WTC11 (cell line): ENCODE results near the gene WDR76. TPM values are rescaled to one million over a fixed set of nuclear protein-coding genes. Genes with fewer than 3 reads are reported as not detected.

ENCODE experiments used
- ATAC-seq: fragments of 200-7000 bp; cut with Tn5 transposase; 2 replicates; pipeline ENCODE4 v1.10.0; 2021; ENCODE audit warnings: mild to moderate bottlenecking, moderate library complexity
- CTCF ChIA-PET: fragments of 300-600 bp; sonication (Branson Sonifier 250); formaldehyde crosslinking; loops from one replicate; lab custom pipeline; 2021; ENCODE audit warnings: antibody characterized with exemption; lab: Charles Lee
- POLR2A ChIA-PET: fragments of 350-600 bp; sonication (Branson Sonifier 250); formaldehyde crosslinking; loops from one replicate; lab custom pipeline; 2021; ENCODE audit warnings: antibody characterized with exemption; lab: Charles Lee
- DNase-seq: peaks from one replicate; pipeline ENCODE4 v3.0.0; 2021; ENCODE audit warnings: low spot score
- H3K27ac Mint-ChIP-seq: 2 replicates; pipeline ENCODE4 v1.8.0; 2021; ENCODE audit warnings: mixed read lengths
- H3K27me3 Mint-ChIP-seq: 2 replicates; pipeline ENCODE4 v1.8.0; 2021; ENCODE audit warnings: low read depth, mild to moderate bottlenecking, moderate library complexity, mixed read lengths
- H3K36me3 Mint-ChIP-seq: 2 replicates; pipeline ENCODE4 v1.8.0; 2021; ENCODE audit warnings: mixed read lengths
- H3K4me1 Mint-ChIP-seq: 2 replicates; pipeline ENCODE4 v1.8.0; 2022; ENCODE audit warnings: mixed read lengths
- H3K4me3 Mint-ChIP-seq: 2 replicates; pipeline ENCODE4 v1.8.0; 2021; ENCODE audit warnings: mild to moderate bottlenecking, moderate library complexity, mixed read lengths
- H3K9me3 Mint-ChIP-seq: 2 replicates; pipeline ENCODE4 v1.8.0; 2021; ENCODE audit warnings: mixed read lengths
- CREM ChIP-seq: sonication (generic); formaldehyde crosslinking; IDR thresholded peaks from 2 replicates; pipeline ENCODE4 v1.8.1; 2022; ENCODE audit warnings: mild to moderate bottlenecking, missing genetic modification reagents, moderate library complexity
- EMX1 ChIP-seq: fragments of 250-450 bp; sonication (Bioruptor Pico); IDR thresholded peaks from 2 replicates; pipeline ENCODE4 v1.8.0; 2021; ENCODE audit warnings: mild to moderate bottlenecking
- FOXP1 ChIP-seq: sonication (generic); formaldehyde crosslinking; IDR thresholded peaks from 2 replicates; pipeline ENCODE4 v1.8.0; 2022; ENCODE audit warnings: missing genetic modification reagents, mild to moderate bottlenecking, moderate library complexity, borderline replicate concordance
- JAZF1 ChIP-seq: fragments of 250-450 bp; sonication (Bioruptor Pico); IDR thresholded peaks from 2 replicates; pipeline ENCODE4 v1.9.0; 2021; ENCODE audit warnings: moderate library complexity, mild to moderate bottlenecking, inconsistent platforms
- KAT7 ChIP-seq: sonication (generic); formaldehyde crosslinking; IDR thresholded peaks from 2 replicates; pipeline ENCODE4 v1.8.1; 2023; ENCODE audit warnings: missing genetic modification reagents, mild to moderate bottlenecking, borderline replicate concordance
- MYBL2 ChIP-seq: sonication (generic); formaldehyde crosslinking; IDR thresholded peaks from 2 replicates; pipeline ENCODE4 v1.8.1; 2023; ENCODE audit warnings: mild to moderate bottlenecking, moderate library complexity, missing genetic modification reagents
- NFYB ChIP-seq: sonication (generic); formaldehyde crosslinking; conservative IDR thresholded peaks from 2 replicates; pipeline ENCODE4 v1.8.0; 2022; ENCODE audit warnings: low read depth, missing genetic modification reagents
- NR2C2 ChIP-seq: sonication (generic); formaldehyde crosslinking; IDR thresholded peaks from 2 replicates; pipeline ENCODE4 v1.8.0; 2022; ENCODE audit warnings: mild to moderate bottlenecking, missing genetic modification reagents
- RORB ChIP-seq: fragments of 250-450 bp; sonication (Bioruptor Pico); IDR thresholded peaks from 2 replicates; pipeline ENCODE4 v1.9.0; 2021; ENCODE audit warnings: mild to moderate bottlenecking
- SMAD4 ChIP-seq: sonication (generic); formaldehyde crosslinking; IDR thresholded peaks from 2 replicates; pipeline ENCODE4 v1.8.0; 2022; ENCODE audit warnings: mild to moderate bottlenecking, missing genetic modification reagents
- SOX15 ChIP-seq: fragments of 250-450 bp; sonication (Bioruptor Pico); IDR thresholded peaks from 2 replicates; pipeline ENCODE4 v1.9.0; 2021; ENCODE audit warnings: mild to moderate bottlenecking
- SP1 ChIP-seq: sonication (generic); formaldehyde crosslinking; conservative IDR thresholded peaks from 2 replicates; pipeline ENCODE4 v1.8.1; 2022; ENCODE audit warnings: missing genetic modification reagents
- TCF7 ChIP-seq: sonication (generic); formaldehyde crosslinking; IDR thresholded peaks from 2 replicates; pipeline ENCODE4 v1.8.0; 2022; ENCODE audit warnings: mild to moderate bottlenecking, low read depth, missing genetic modification reagents, moderate library complexity
- ZNF121 ChIP-seq: sonication (generic); formaldehyde crosslinking; IDR thresholded peaks from 2 replicates; pipeline ENCODE4 v1.8.0; 2023; ENCODE audit warnings: missing genetic modification reagents
- ZNF416 ChIP-seq: fragments of 250-450 bp; sonication (Bioruptor Pico); IDR thresholded peaks from 2 replicates; pipeline ENCODE4 v1.9.0; 2021; ENCODE audit warnings: mild to moderate bottlenecking, inconsistent platforms
- total RNA-seq: library from RNA; stranded (reverse); gene quantifications from 3 replicates; pipeline ENCODE4 v1.2.3, GENCODE V29; 2021
- TF ChIP-seq, protein P1 (sequence below): sonication (generic); formaldehyde crosslinking; IDR thresholded peaks from 2 replicates; pipeline ENCODE4 v1.8.1; 2023; ENCODE audit warnings: mild to moderate bottlenecking, missing genetic modification reagents, moderate library complexity
- TF ChIP-seq, protein P2 (sequence below): sonication (generic); formaldehyde crosslinking; IDR thresholded peaks from 2 replicates; pipeline ENCODE4 v1.8.1; 2022; ENCODE audit warnings: mild to moderate bottlenecking, missing genetic modification reagents, moderate library complexity, borderline replicate concordance
- TF ChIP-seq, protein P3 (sequence below): sonication (generic); formaldehyde crosslinking; IDR thresholded peaks from 2 replicates; pipeline ENCODE4 v1.8.1; 2022; ENCODE audit warnings: mild to moderate bottlenecking, moderate library complexity, missing genetic modification reagents
- TF ChIP-seq, protein P4 (sequence below): fragments of 250-450 bp; sonication (Bioruptor Pico); IDR thresholded peaks from 2 replicates; pipeline ENCODE4 v2.1.2; 2022; ENCODE audit warnings: mild to moderate bottlenecking, moderate library complexity
- TF ChIP-seq, protein P5 (sequence below): fragments of 250-450 bp; sonication (Bioruptor Pico); IDR thresholded peaks from 2 replicates; pipeline ENCODE4 v1.9.0; 2021; ENCODE audit warnings: mild to moderate bottlenecking, borderline replicate concordance
- TF ChIP-seq, protein P6 (sequence below): sonication (generic); formaldehyde crosslinking; conservative IDR thresholded peaks from 2 replicates; pipeline ENCODE4 v1.8.1; 2022; ENCODE audit warnings: mild to moderate bottlenecking, missing genetic modification reagents

The WDR76 gene
- total RNA-seq, 1 experiment from 2014 or later = 16.2 TPM

DNA sequence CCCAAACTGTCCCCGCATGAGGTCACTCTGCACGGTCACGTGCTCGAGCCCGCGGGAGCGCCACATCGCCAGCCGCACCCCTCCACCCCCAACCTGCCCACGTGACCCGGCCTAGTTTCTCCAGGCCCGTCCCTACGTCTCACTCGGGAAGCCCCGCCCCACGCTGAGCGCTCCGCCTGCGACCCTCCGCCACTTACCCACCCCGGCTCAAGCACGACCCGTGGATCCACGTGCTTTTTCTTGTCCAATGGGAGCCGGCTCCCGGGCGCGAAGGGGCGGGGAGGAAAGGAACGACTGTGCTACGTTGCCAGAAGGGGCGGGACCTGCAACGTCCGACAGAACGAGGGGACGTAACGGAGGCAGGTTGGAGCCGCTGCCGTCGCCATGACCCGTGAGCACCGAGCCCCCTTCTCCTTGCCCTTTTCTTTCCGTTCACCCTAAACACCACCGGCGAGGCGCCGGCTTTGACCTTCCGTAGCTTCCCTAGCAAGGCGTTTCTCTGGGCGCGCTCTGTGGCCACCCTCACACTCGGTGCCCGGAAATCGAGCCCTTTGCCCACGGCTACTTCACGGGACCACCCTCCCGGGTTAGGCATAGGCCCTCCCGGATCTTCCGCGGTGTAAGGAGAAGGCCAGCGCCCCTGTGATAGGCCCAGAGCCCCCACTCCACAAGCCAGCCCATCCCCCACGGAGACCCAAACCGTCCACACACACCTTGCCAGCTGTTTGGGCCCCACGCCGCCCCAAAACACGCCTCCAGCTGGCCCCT is 34.6 kb upstream of the WDR76 start, which contains the start of gene SERF2 (continued):
- 0 out of 2 replicates have a peak, but pooled peaks have one; percentile 58 for TF ChIP-seq CREM (CRISPR knock-in tag)
- TF ChIP-seq JAZF1 (CRISPR knock-in tag) = no peak
- TF ChIP-seq, protein P1, sequence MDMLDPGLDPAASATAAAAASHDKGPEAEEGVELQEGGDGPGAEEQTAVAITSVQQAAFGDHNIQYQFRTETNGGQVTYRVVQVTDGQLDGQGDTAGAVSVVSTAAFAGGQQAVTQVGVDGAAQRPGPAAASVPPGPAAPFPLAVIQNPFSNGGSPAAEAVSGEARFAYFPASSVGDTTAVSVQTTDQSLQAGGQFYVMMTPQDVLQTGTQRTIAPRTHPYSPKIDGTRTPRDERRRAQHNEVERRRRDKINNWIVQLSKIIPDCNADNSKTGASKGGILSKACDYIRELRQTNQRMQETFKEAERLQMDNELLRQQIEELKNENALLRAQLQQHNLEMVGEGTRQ = peak; percentile 98

DNA sequence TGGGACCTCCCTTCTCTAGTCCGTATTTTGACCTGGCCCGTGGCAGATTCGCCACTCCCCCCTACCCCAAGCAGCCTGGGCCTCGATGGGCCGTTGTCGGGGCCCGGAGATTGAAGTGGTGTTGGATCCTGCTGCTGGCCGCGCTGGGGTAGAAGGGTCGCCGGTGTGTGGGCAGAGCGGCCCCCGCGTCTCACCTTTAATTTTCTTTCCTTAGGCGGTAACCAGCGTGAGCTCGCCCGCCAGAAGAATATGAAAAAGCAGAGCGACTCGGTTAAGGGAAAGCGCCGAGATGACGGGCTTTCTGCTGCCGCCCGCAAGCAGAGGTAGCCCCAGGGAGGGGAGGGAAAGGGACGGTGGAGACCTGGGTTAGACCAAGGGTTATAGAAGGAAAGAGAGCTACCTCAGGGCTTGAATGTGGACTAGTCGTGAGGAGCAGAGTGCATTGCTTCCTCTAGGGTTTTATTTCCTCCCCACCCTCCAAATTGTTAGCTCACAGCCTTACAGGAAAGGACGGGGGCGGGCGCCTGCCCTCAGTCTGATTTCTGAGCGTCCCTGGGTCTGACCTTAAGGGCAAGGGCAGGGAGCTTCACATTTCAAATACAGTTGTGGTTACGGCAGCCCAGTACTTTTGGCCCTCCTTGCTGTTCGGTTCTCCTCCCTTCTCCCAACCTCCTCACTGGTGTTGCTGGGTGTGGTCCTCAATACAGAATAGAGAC is 33.9 kb upstream of the WDR76 start:
- H3K27me3 Mint-ChIP-seq = no peaks in the 10 kb centered on the region
- ATAC-seq (no peak), DNase-seq (peak; percentile 23)
- CTCF ChIA-PET = interaction anchor here (0.5 to 11.1 kb wide), 2 partner anchors 11 to 17 kb away, joined by 4 to 75 read pairs; partner anchors contain the start of gene ELL3
- peak overlapping the region; percentile 98 for H3K27ac Mint-ChIP-seq
- H3K9me3 Mint-ChIP-seq = no peaks in the 10 kb centered on the region
- H3K36me3 Mint-ChIP-seq = peaks cover 39% of the 10 kb centered on the region
- TF ChIP-seq RORB (CRISPR knock-in tag) (0 out of 2 replicates have a peak, but pooled peaks have one; percentile 2), ZNF121 (CRISPR knock-in tag) (no peak)
- H3K4me1 Mint-ChIP-seq = peaks cover 43% of the 10 kb centered on the region
- POLR2A ChIA-PET = interaction anchor here (1.1 to 1.2 kb wide), 2 partner anchors 8 to 16 kb away, joined by 3 to 6 read pairs; partner anchors contain the start of gene ELL3
- H3K4me3 Mint-ChIP-seq = peak overlapping the region; percentile 97

DNA sequence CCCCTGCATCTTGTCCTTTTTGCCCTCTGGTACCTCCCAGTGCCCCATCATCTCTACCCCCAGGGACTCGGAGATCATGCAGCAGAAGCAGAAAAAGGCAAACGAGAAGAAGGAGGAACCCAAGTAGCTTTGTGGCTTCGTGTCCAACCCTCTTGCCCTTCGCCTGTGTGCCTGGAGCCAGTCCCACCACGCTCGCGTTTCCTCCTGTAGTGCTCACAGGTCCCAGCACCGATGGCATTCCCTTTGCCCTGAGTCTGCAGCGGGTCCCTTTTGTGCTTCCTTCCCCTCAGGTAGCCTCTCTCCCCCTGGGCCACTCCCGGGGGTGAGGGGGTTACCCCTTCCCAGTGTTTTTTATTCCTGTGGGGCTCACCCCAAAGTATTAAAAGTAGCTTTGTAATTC is 33.2 kb upstream of the WDR76 start:
- Mint-ChIP-seq H3K36me3 (peaks cover 43% of the 10 kb centered on the region), H3K9me3 (no peaks in the 10 kb centered on the region), H3K4me1 (peaks cover 46% of the 10 kb centered on the region), H3K27me3 (no peaks in the 10 kb centered on the region), H3K4me3 (peak overlapping the region; percentile 97), H3K27ac (peak overlapping the region; percentile 60)
- POLR2A ChIA-PET = interaction anchor here (1.2 to 1.5 kb wide), 2 partner anchors 17 kb away, joined by 6 read pairs; partner anchors contain the start of gene ELL3
- CTCF ChIA-PET = interaction anchor here (11.1 kb wide), 1 partner anchor 18 kb away, joined by 75 read pairs; the partner anchor contains the start of gene ELL3
- ATAC-seq (no peak), DNase-seq (no peak)
- TF ChIP-seq, protein P2, sequence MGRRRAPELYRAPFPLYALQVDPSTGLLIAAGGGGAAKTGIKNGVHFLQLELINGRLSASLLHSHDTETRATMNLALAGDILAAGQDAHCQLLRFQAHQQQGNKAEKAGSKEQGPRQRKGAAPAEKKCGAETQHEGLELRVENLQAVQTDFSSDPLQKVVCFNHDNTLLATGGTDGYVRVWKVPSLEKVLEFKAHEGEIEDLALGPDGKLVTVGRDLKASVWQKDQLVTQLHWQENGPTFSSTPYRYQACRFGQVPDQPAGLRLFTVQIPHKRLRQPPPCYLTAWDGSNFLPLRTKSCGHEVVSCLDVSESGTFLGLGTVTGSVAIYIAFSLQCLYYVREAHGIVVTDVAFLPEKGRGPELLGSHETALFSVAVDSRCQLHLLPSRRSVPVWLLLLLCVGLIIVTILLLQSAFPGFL = no peak
- TF ChIP-seq, protein P3, sequence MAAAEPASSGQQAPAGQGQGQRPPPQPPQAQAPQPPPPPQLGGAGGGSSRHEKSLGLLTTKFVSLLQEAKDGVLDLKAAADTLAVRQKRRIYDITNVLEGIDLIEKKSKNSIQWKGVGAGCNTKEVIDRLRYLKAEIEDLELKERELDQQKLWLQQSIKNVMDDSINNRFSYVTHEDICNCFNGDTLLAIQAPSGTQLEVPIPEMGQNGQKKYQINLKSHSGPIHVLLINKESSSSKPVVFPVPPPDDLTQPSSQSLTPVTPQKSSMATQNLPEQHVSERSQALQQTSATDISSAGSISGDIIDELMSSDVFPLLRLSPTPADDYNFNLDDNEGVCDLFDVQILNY (CRISPR knock-in tag) = no peak
- TF ChIP-seq, protein P4, sequence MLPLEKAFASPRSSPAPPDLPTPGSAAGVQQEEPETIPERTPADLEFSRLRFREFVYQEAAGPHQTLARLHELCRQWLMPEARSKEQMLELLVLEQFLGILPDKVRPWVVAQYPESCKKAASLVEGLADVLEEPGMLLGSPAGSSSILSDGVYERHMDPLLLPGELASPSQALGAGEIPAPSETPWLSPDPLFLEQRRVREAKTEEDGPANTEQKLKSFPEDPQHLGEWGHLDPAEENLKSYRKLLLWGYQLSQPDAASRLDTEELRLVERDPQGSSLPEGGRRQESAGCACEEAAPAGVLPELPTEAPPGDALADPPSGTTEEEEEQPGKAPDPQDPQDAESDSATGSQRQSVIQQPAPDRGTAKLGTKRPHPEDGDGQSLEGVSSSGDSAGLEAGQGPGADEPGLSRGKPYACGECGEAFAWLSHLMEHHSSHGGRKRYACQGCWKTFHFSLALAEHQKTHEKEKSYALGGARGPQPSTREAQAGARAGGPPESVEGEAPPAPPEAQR = no peak
- TF ChIP-seq MYBL2 (CRISPR knock-in tag) = no peak
- TF ChIP-seq TCF7 (CRISPR knock-in tag) = no peak
- TF ChIP-seq, protein P5, sequence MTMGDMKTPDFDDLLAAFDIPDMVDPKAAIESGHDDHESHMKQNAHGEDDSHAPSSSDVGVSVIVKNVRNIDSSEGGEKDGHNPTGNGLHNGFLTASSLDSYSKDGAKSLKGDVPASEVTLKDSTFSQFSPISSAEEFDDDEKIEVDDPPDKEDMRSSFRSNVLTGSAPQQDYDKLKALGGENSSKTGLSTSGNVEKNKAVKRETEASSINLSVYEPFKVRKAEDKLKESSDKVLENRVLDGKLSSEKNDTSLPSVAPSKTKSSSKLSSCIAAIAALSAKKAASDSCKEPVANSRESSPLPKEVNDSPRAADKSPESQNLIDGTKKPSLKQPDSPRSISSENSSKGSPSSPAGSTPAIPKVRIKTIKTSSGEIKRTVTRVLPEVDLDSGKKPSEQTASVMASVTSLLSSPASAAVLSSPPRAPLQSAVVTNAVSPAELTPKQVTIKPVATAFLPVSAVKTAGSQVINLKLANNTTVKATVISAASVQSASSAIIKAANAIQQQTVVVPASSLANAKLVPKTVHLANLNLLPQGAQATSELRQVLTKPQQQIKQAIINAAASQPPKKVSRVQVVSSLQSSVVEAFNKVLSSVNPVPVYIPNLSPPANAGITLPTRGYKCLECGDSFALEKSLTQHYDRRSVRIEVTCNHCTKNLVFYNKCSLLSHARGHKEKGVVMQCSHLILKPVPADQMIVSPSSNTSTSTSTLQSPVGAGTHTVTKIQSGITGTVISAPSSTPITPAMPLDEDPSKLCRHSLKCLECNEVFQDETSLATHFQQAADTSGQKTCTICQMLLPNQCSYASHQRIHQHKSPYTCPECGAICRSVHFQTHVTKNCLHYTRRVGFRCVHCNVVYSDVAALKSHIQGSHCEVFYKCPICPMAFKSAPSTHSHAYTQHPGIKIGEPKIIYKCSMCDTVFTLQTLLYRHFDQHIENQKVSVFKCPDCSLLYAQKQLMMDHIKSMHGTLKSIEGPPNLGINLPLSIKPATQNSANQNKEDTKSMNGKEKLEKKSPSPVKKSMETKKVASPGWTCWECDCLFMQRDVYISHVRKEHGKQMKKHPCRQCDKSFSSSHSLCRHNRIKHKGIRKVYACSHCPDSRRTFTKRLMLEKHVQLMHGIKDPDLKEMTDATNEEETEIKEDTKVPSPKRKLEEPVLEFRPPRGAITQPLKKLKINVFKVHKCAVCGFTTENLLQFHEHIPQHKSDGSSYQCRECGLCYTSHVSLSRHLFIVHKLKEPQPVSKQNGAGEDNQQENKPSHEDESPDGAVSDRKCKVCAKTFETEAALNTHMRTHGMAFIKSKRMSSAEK (CRISPR knock-in tag) = no peak
- TF ChIP-seq SP1 = no peak
- TF ChIP-seq SMAD4 (CRISPR knock-in tag) = no peak
- no peak for TF ChIP-seq ZNF416 (CRISPR knock-in tag)
- TF ChIP-seq SOX15 (CRISPR knock-in tag) = no peak
- no peak for TF ChIP-seq KAT7
- TF ChIP-seq FOXP1 = no peak
- TF ChIP-seq EMX1 (CRISPR knock-in tag) = no peak
- TF ChIP-seq NR2C2 (CRISPR knock-in tag) = no peak
- TF ChIP-seq NFYB = no peak
- TF ChIP-seq, protein P6, sequence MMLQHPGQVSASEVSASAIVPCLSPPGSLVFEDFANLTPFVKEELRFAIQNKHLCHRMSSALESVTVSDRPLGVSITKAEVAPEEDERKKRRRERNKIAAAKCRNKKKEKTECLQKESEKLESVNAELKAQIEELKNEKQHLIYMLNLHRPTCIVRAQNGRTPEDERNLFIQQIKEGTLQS (CRISPR knock-in tag) = no peak
